Measurements from ENCODE around the gene FAM43B.
"Not testable (repeated sequence)": the region's sequence is repeated elsewhere in the genome, so short reads cannot be mapped to it uniquely, and the experiment has no call there.

Gene FAM43B

GRCh38 chr1:20551945-20552727 is at the start of gene FAM43B:
FAM43B (plus strand) TSS chr1:20552573; CDS start chr1:20552974, 401 bp downstream.
- no peak for DNase-seq (ENCODE audit: low read depth)

GRCh38 chr1:20505488-20505887 is 46.9 kb upstream of the FAM43B start:
- no peak for DNase-seq (ENCODE audit: low read depth)

GRCh38 chr1:20507248-20507563 is 45.2 kb upstream of the FAM43B start:
- no peak for DNase-seq (ENCODE audit: low read depth)

- peak; percentile 92 for DNase-seq (ENCODE audit: low read depth)
These were observed 44.6 kb upstream of the FAM43B start, which contains the start of gene MUL1 for GRCh38 chr1:20507564-20508410. MUL1 (minus strand) TSS chr1:20508151; CDS start chr1:20508024, 127 bp downstream.

- no peak for DNase-seq (ENCODE audit: low read depth)
These were observed 44.0 kb upstream of the FAM43B start for GRCh38 chr1:20508411-20508771.

- DNase-seq (ENCODE audit: low read depth): no peak
These were observed 40.6 kb upstream of the FAM43B start for GRCh38 chr1:20511518-20512428.

- not testable (repeated sequence) for DNase-seq (ENCODE audit: low read depth)
These were observed 32.6 kb upstream of the FAM43B start for GRCh38 chr1:20519609-20520262.

GRCh38 chr1:20521960-20522861 is 30.2 kb upstream of the FAM43B start:
- DNase-seq (ENCODE audit: low read depth): peak; percentile 19

- DNase-seq (ENCODE audit: low read depth): no peak
These were observed 26.1 kb upstream of the FAM43B start for GRCh38 chr1:20526267-20526666.

GRCh38 chr1:20528221-20528620 is 24.2 kb upstream of the FAM43B start:
- DNase-seq (ENCODE audit: low read depth): no peak

GRCh38 chr1:20530306-20530705 is 22.1 kb upstream of the FAM43B start:
- no peak for DNase-seq (ENCODE audit: low read depth)

- no peak for DNase-seq (ENCODE audit: low read depth)
These were observed 21.5 kb upstream of the FAM43B start for GRCh38 chr1:20530901-20531300.

GRCh38 chr1:20533635-20534034 is 18.7 kb upstream of the FAM43B start:
- DNase-seq (ENCODE audit: low read depth): no peak

GRCh38 chr1:20534659-20535417 is 17.5 kb upstream of the FAM43B start:
- DNase-seq (ENCODE audit: low read depth): no peak

GRCh38 chr1:20538227-20538626 is 14.1 kb upstream of the FAM43B start:
- no peak for DNase-seq (ENCODE audit: low read depth)

GRCh38 chr1:20538760-20539551 is 13.4 kb upstream of the FAM43B start:
- DNase-seq (ENCODE audit: low read depth): no peak

GRCh38 chr1:20540281-20540680 is 12.1 kb upstream of the FAM43B start:
- DNase-seq (ENCODE audit: low read depth): no peak

GRCh38 chr1:20546637-20547036 is 5.7 kb upstream of the FAM43B start:
- no peak for DNase-seq (ENCODE audit: low read depth)

- no peak for DNase-seq (ENCODE audit: low read depth)
These were observed 1.2 kb upstream of the FAM43B start for GRCh38 chr1:20551161-20551560.

Data from activated T-helper 9 cell treated with anti-CD3 and anti-CD28 coated beads, Interleukin-2, amount 50 U/mL, for 16 hours (primary cell).